Stimulated activated CD4-positive, alpha-beta T cell treated with anti-CD3 and anti-CD28 coated beads, Interleukin-15, amount 100 ng/mL, for 48 hours (primary cell): Measurements from ENCODE around the gene TRIO.

Experiments
- DNase-seq, 2 donors: peaks; one replicate each; pipeline ENCODE4 v3.0.0-alpha.2; 2020; ENCODE audit warnings: low read depth in 2 of 2

Gene TRIO

GRCh38 chr5:14479143-14479696 lies 336.1 kb downstream of the TRIO start:
- no peak for DNase-seq

GRCh38 chr5:14481349-14481748 lies 338.2 kb downstream of the TRIO start:
- DNase-seq, result no peak

GRCh38 chr5:14482085-14482484 lies 338.9 kb downstream of the TRIO start:
- DNase-seq, result no peak

- DNase-seq, result no peak
Observed at GRCh38 chr5:14483504-14484157, 340.5 kb downstream of the TRIO start.

- DNase-seq, result no peak
Observed at GRCh38 chr5:14486486-14486885, 343.3 kb downstream of the TRIO start.

- DNase-seq, result no peak
Observed at GRCh38 chr5:14486996-14487896, 344.1 kb downstream of the TRIO start.

- DNase-seq, result no peak
Observed at GRCh38 chr5:14487897-14488570, 344.9 kb downstream of the TRIO start.

GRCh38 chr5:14488709-14489108 lies 345.6 kb downstream of the TRIO start:
- no peak for DNase-seq

- no peak for DNase-seq
Observed at GRCh38 chr5:14489643-14490042, 346.5 kb downstream of the TRIO start.

GRCh38 chr5:14490309-14490711 lies 347.2 kb downstream of the TRIO start:
- DNase-seq, result no peak

- DNase-seq, result no peak
Observed at GRCh38 chr5:14491015-14491915, 348.1 kb downstream of the TRIO start.

- no peak for DNase-seq
Observed at GRCh38 chr5:14492331-14492964, 349.3 kb downstream of the TRIO start.

GRCh38 chr5:14495301-14495700 lies 352.2 kb downstream of the TRIO start:
- DNase-seq, result no peak

GRCh38 chr5:14497311-14497710 lies 354.2 kb downstream of the TRIO start:
- DNase-seq, result no peak

- no peak for DNase-seq
Observed at GRCh38 chr5:14501353-14502293, 358.5 kb downstream of the TRIO start.

- DNase-seq, result no peak
Observed at GRCh38 chr5:14502294-14502690, 359.1 kb downstream of the TRIO start.

- DNase-seq, result no peak
Observed at GRCh38 chr5:14503017-14503680, 360.0 kb downstream of the TRIO start.

- DNase-seq, result no peak
Observed at GRCh38 chr5:14503681-14504331, 360.7 kb downstream of the TRIO start.

GRCh38 chr5:14504332-14504727 lies 361.2 kb downstream of the TRIO start:
- DNase-seq, result no peak
